ENCODE measurements around the gene YRDC. TPM values are rescaled to one million over a fixed set of nuclear protein-coding genes. Genes with fewer than 3 reads are reported as not detected.

YRDC gene
- total and polyA plus RNA-seq, 2 of the 13 experiments (the other 11 are each of a cell fraction or from before 2014, with no cell fraction given) = 27.5 to 29.2 TPM

GRCh38 chr1:37764414-37764825 is 43.6 kb downstream of the YRDC start (continued):
- TF ChIP-seq, protein P1, sequence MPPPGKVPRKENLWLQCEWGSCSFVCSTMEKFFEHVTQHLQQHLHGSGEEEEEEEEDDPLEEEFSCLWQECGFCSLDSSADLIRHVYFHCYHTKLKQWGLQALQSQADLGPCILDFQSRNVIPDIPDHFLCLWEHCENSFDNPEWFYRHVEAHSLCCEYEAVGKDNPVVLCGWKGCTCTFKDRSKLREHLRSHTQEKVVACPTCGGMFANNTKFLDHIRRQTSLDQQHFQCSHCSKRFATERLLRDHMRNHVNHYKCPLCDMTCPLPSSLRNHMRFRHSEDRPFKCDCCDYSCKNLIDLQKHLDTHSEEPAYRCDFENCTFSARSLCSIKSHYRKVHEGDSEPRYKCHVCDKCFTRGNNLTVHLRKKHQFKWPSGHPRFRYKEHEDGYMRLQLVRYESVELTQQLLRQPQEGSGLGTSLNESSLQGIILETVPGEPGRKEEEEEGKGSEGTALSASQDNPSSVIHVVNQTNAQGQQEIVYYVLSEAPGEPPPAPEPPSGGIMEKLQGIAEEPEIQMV (CRISPR knock-in tag; IDR thresholded peaks at IDR 0.05; ENCODE audit: low read depth) = peak; percentile 89; the same call in 1 of the 2 replicates
- TF ChIP-seq BRCA1 (CRISPR knock-in tag; IDR thresholded peaks at IDR 0.05) (peak; percentile 100), NRL (CRISPR knock-in tag; IDR thresholded peaks at IDR 0.05; ENCODE audit: borderline replicate concordance) (peak; percentile 99), ZNF550 (CRISPR knock-in tag; IDR thresholded peaks at IDR 0.05; ENCODE audit: borderline replicate concordance) (no peak), SMAD3 (CRISPR knock-in tag; IDR thresholded peaks at IDR 0.05) (peak; percentile 100), MYC (CRISPR knock-in tag; IDR thresholded peaks at IDR 0.05; ENCODE audit: borderline replicate concordance) (peak; percentile 90), MAFK (conservative IDR thresholded peaks at IDR 0.05 in 1 of 2, IDR thresholded peaks at IDR 0.05 in 1 of 2; ENCODE audit: low read length in 2 of 2) (no peak), ZNF781 (CRISPR knock-in tag; IDR thresholded peaks at IDR 0.05; ENCODE audit: borderline replicate concordance, not compliant biosample characterization) (peak; percentile 100), ZNF841 (CRISPR knock-in tag; IDR thresholded peaks at IDR 0.05; ENCODE audit: borderline replicate concordance) (peak; percentile 95), ZBTB21 (CRISPR knock-in tag; IDR thresholded peaks at IDR 0.05) (peak; percentile 90), XRCC5 (optimal IDR thresholded peaks at IDR 0.05; ENCODE audit: low read length) (no peak), ZBTB8A (CRISPR knock-in tag; IDR thresholded peaks at IDR 0.05; ENCODE audit: borderline replicate concordance, low read depth) (peak; percentile 83; the same call in 1 of the 2 replicates), ZNF468 (CRISPR knock-in tag; IDR thresholded peaks at IDR 0.05) (peak; percentile 99), CCAR2 (optimal IDR thresholded peaks at IDR 0.05; ENCODE audit: low read depth, low read length) (no peak), NCOR1 (IDR thresholded peaks at IDR 0.05; ENCODE audit: borderline replicate concordance, low read length) (no peak), ZNF629 (CRISPR knock-in tag; conservative IDR thresholded peaks at IDR 0.05) (peak; percentile 56; the same call in 1 of the 2 replicates), ZBTB33 (CRISPR knock-in tag; IDR thresholded peaks at IDR 0.05) (peak; percentile 75), NFKB2 (CRISPR knock-in tag; IDR thresholded peaks at IDR 0.05; ENCODE audit: borderline replicate concordance) (peak; percentile 100), THRA (CRISPR knock-in tag; IDR thresholded peaks at IDR 0.05; ENCODE audit: borderline replicate concordance) (peak; percentile 98), KLF11 (CRISPR knock-in tag; IDR thresholded peaks at IDR 0.05) (peak; percentile 100), NFATC3 (CRISPR knock-in tag; IDR thresholded peaks at IDR 0.05) (peak; percentile 99; the same call in 1 of the 2 replicates), RBAK (CRISPR knock-in tag; IDR thresholded peaks at IDR 0.05) (peak; percentile 90), PHF20 (CRISPR knock-in tag; IDR thresholded peaks at IDR 0.05) (peak; percentile 81)
- TF ChIP-seq, protein P2, sequence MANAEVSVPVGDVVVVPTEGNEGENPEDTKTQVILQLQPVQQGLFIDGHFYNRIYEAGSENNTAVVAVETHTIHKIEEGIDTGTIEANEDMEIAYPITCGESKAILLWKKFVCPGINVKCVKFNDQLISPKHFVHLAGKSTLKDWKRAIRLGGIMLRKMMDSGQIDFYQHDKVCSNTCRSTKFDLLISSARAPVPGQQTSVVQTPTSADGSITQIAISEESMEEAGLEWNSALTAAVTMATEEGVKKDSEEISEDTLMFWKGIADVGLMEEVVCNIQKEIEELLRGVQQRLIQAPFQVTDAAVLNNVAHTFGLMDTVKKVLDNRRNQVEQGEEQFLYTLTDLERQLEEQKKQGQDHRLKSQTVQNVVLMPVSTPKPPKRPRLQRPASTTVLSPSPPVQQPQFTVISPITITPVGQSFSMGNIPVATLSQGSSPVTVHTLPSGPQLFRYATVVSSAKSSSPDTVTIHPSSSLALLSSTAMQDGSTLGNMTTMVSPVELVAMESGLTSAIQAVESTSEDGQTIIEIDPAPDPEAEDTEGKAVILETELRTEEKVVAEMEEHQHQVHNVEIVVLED (CRISPR knock-in tag; IDR thresholded peaks at IDR 0.05; ENCODE audit: borderline replicate concordance) = peak; percentile 23; the same call in 1 of the 2 replicates

Data from HepG2 (cell line).